Adipocyte (in vitro differentiated cells): ENCODE results near the gene THOC2.
"Not testable (repeated sequence)": the region's sequence is repeated elsewhere in the genome, so short reads cannot be mapped to it uniquely, and the experiment has no call there.

Experiments used
- DNase-seq: peaks from one replicate; pipeline ENCODE4 v3.0.0-alpha.2; 2015; ENCODE audit warnings: low read depth
- H3K27me3 ChIP-seq: replicated peaks from 2 replicates; pipeline ENCODE4 v1.7.0; 2013; ENCODE audit warnings: mild to moderate bottlenecking, low read length, moderate library complexity; ENCODE audit not compliant: control insufficient read depth, insufficient read depth
- H3K36me3 ChIP-seq: 2 replicates; pipeline ENCODE4 v1.7.0; 2013; ENCODE audit warnings: low read length, mild to moderate bottlenecking, moderate library complexity; ENCODE audit not compliant: control insufficient read depth, insufficient read depth, severe bottlenecking
- H3K4me1 ChIP-seq: 2 replicates; pipeline ENCODE4 v1.7.0; 2013; ENCODE audit warnings: mild to moderate bottlenecking, low read length, moderate library complexity; ENCODE audit not compliant: control insufficient read depth, insufficient read depth
- H3K4me3 ChIP-seq: 2 replicates; pipeline ENCODE4 v1.7.0; 2013; ENCODE audit warnings: mild to moderate bottlenecking, low read length, moderate library complexity
- H3K9ac ChIP-seq: 2 replicates; pipeline ENCODE4 v1.7.0; 2013; ENCODE audit warnings: mild to moderate bottlenecking, low read length, moderate library complexity
- H3K9me3 ChIP-seq: 2 replicates; pipeline ENCODE4 v1.7.0; 2013; ENCODE audit warnings: mild to moderate bottlenecking, low read length, moderate library complexity; ENCODE audit not compliant: control insufficient read depth

THOC2 gene

DNA sequence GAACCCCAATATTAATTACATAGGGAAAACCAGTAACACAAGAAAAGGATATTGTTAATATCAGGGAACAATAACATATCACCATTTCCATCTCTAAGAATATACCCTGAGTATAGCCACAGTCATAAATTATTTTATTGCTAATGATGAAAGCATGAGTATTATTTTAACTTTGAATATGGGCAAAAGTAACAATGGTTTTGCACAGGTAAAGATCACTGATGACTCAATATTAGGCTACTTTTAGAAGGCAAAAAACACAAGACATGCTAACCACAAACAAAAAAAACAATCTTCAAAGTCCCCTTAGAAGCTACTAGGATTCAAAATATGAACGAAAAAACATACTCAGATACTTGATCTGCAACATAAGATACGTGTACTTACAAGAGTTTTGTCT lies 36.5 kb downstream of the THOC2 start:
- no peak for DNase-seq
- H3K9me3 ChIP-seq: no peaks in the 10 kb centered on the region
- H3K36me3 ChIP-seq: peaks cover 13% of the 10 kb centered on the region

DNA sequence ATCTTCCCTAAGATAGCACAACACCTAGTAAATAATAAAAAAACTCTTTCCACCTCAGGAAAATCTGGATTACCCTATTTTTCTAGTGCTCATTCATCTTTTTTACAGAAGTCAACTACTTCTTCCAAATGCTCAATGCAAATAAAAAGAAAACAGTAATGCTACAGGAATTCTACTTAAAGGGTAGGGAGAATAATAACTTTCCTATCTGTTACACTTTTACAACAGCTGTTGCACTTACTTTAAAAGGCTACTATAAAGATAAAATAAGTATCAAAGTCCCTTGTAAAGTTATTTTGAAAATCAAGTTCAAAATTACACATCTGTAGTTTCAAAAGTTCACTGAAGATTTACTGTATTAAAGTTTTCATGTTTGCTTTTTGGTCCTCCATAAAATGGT lies 37.6 kb downstream of the THOC2 start:
- no peak for DNase-seq
- no peak overlapping the region for H3K9ac ChIP-seq
- H3K9me3 ChIP-seq: no peaks in the 10 kb centered on the region
- no peaks in the 10 kb centered on the region for H3K27me3 ChIP-seq
- peaks cover 17% of the 10 kb centered on the region for H3K36me3 ChIP-seq
- peaks cover 2% of the 10 kb centered on the region for H3K4me1 ChIP-seq
- no peak overlapping the region for H3K4me3 ChIP-seq

More for the DNA sequence above, 36.5 kb downstream of the THOC2 start:
- H3K4me3 ChIP-seq: no peak overlapping the region
- no peaks in the 10 kb centered on the region for H3K27me3 ChIP-seq
- H3K4me1 ChIP-seq: peaks cover 2% of the 10 kb centered on the region
- H3K9ac ChIP-seq: no peak overlapping the region

- H3K36me3 ChIP-seq: peaks cover 26% of the 10 kb centered on the region
- H3K4me3 ChIP-seq: no peak overlapping the region
- no peaks in the 10 kb centered on the region for H3K9me3 ChIP-seq
- DNase-seq: no peak
- peaks cover 2% of the 10 kb centered on the region for H3K4me1 ChIP-seq
- no peaks in the 10 kb centered on the region for H3K27me3 ChIP-seq
- H3K9ac ChIP-seq: no peak overlapping the region
These were observed 41.1 kb downstream of the THOC2 start for GRCh38 chrX:123691776-123692175.

- H3K9me3 ChIP-seq: no peaks in the 10 kb centered on the region
- H3K4me3 ChIP-seq: no peak overlapping the region
- H3K27me3 ChIP-seq: no peaks in the 10 kb centered on the region
- no peak for DNase-seq
- H3K4me1 ChIP-seq: no peaks in the 10 kb centered on the region
- H3K36me3 ChIP-seq: peaks cover 36% of the 10 kb centered on the region
- no peak overlapping the region for H3K9ac ChIP-seq
These were observed 44.3 kb downstream of the THOC2 start for GRCh38 chrX:123688524-123688923.

GRCh38 chrX:123685232-123685631 lies 47.6 kb downstream of the THOC2 start:
- no peak for DNase-seq
- no peaks in the 10 kb centered on the region for H3K9me3 ChIP-seq
- H3K9ac ChIP-seq: no peak overlapping the region
- peaks cover 29% of the 10 kb centered on the region for H3K36me3 ChIP-seq
- H3K4me3 ChIP-seq: no peak overlapping the region
- no peaks in the 10 kb centered on the region for H3K27me3 ChIP-seq
- H3K4me1 ChIP-seq: no peaks in the 10 kb centered on the region

- no peak for DNase-seq
- no peak overlapping the region for H3K9ac ChIP-seq
- H3K36me3 ChIP-seq: peaks cover 23% of the 10 kb centered on the region
- H3K9me3 ChIP-seq: no peaks in the 10 kb centered on the region
- no peaks in the 10 kb centered on the region for H3K27me3 ChIP-seq
- no peak overlapping the region for H3K4me3 ChIP-seq
- no peaks in the 10 kb centered on the region for H3K4me1 ChIP-seq
These were observed 50.7 kb downstream of the THOC2 start for GRCh38 chrX:123682186-123682585.

DNA sequence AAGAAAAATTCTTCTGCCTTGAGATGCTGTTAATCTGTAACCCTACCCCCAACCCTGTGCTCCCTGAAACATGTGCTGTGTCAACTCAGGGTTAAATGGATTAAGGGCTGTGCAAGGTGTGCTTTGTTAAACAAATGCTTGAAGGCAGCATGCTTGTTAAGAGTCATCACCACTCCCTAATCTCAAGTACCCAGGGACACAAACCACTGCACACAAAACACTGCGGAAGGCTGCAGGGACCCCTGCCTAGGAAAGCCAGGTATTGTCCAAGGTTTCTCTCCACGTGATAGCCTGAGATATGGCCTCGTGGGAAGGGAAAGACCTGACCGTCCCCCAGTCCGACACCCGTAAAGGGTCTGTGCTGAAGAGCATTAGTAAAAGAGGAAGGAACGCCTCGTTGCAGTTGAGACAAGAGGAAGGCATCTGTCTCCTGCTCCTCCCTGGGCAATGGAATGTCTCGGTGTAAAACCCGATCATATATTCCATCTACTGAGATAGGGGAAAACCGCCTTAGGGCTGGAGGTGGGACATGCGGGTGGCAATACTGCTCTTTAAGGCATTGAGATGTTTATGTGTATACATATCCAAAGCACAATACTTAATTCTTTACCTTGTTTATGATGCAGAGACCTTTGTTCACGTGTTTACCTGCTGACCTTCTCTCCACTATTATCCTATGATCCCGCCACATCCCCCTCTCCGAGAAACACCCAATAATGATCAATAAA lies 53.0 kb downstream of the THOC2 start:
- not testable (repeated sequence) for H3K27me3 ChIP-seq, H3K9me3 ChIP-seq, H3K4me3 ChIP-seq, DNase-seq, H3K4me1 ChIP-seq, H3K9ac ChIP-seq
- peaks cover 19% of the 10 kb centered on the region for H3K36me3 ChIP-seq

DNA sequence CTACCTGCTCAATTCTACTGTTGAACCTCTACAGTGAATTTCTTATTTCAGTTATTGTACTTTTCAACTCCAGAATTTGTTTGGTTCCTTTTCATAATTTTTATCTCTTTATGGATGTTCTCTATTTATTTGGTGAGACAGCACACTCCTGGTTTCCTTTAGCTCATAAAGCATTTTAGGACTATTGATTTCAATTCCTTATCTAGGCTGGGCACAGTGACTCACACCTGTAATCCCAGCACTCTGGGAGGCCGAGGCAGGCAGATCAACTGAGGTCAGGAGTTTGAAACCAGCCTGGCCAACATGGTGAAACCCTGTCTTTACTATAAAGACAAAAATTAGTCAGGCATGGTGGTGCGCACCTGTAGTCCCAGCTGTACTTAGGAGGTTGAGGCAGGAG lies 57.7 kb downstream of the THOC2 start:
- Histone ChIP-seq H3K9me3 (no peaks in the 10 kb centered on the region), H3K4me1 (no peaks in the 10 kb centered on the region), H3K27me3 (no peaks in the 10 kb centered on the region), H3K9ac (no peak overlapping the region), H3K36me3 (peaks cover 17% of the 10 kb centered on the region), H3K4me3 (no peak overlapping the region)
- DNase-seq: no peak

DNA sequence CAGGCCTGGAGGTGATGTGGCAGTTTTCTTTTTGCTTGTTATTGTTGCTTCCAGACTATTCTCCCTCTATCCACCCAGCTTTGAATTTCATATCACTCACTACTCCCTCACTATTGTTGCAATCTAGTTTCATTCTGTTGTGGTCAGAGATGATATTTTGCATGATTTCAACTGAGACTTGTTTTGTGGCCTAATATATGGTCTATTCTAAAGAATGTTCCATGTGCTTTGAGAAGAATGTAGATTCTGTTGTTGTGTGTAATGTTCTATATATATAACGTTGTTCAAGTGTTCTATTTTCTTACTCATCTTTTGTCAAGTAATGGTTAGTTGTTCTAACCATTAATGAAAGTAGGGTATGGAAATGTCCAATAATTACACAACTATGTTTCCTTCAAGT lies 59.0 kb downstream of the THOC2 start:
- Histone ChIP-seq H3K27me3 (no peaks in the 10 kb centered on the region), H3K36me3 (peaks cover 17% of the 10 kb centered on the region), H3K9ac (no peak overlapping the region), H3K4me3 (no peak overlapping the region), H3K4me1 (no peaks in the 10 kb centered on the region), H3K9me3 (no peaks in the 10 kb centered on the region)
- DNase-seq: peak; percentile 11

DNA sequence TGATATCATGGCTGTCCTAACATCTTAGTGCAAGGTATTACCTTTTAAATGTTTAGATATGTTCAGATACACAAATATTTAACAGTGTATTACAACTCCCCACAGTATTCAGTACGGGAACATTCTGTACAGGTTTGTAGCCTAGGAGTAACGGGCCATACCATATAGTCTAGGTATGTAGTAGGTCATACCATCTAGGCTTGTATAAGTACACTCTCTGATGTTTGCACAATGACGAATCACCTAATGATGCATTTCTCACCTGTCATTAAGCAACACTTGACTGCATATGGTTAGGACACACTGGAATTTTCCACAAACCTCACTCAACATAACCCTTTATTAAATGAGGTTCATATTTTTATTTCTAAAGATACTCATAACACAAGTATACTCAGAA lies 67.7 kb downstream of the THOC2 start:
- no peaks in the 10 kb centered on the region for H3K27me3 ChIP-seq
- DNase-seq: no peak
- peaks cover 37% of the 10 kb centered on the region for H3K36me3 ChIP-seq
- peaks cover 5% of the 10 kb centered on the region for H3K4me1 ChIP-seq
- H3K4me3 ChIP-seq: no peak overlapping the region
- no peaks in the 10 kb centered on the region for H3K9me3 ChIP-seq
- H3K9ac ChIP-seq: no peak overlapping the region

GRCh38 chrX:123664467-123665167 lies 68.2 kb downstream of the THOC2 start:
- peak; percentile 36 for DNase-seq
- peaks cover 37% of the 10 kb centered on the region for H3K36me3 ChIP-seq
- H3K4me3 ChIP-seq, H3K9ac ChIP-seq, H3K4me1 ChIP-seq, H3K27me3 ChIP-seq, H3K9me3 ChIP-seq: not testable (repeated sequence)
